Endothelial cell (in vitro differentiated cells): ENCODE data around the gene VAX1. TPM values are rescaled to one million over a fixed set of nuclear protein-coding genes. Genes with fewer than 3 reads are reported as not detected.
"Not testable (repeated sequence)": the region's sequence is repeated elsewhere in the genome, so short reads cannot be mapped to it uniquely, and the experiment has no call there.

Experiments used
- DNase-seq: peaks from one replicate; pipeline ENCODE4 v3.0.0; 2021; ENCODE audit warnings: low spot score
- H3K27ac Mint-ChIP-seq: one replicate; pipeline ENCODE4 v1.8.0; 2021; ENCODE audit warnings: mixed read lengths, inconsistent platforms; ENCODE audit not compliant: unreplicated experiment
- H3K27me3 Mint-ChIP-seq: one replicate; pipeline ENCODE4 v1.8.0; 2021; ENCODE audit warnings: mild to moderate bottlenecking, moderate library complexity, mixed read lengths, inconsistent platforms; ENCODE audit not compliant: unreplicated experiment
- H3K36me3 Mint-ChIP-seq: one replicate; pipeline ENCODE4 v1.8.0; 2021; ENCODE audit warnings: mild to moderate bottlenecking, low read depth, mixed read lengths, inconsistent platforms; ENCODE audit not compliant: unreplicated experiment
- H3K4me1 Mint-ChIP-seq: one replicate; pipeline ENCODE4 v1.8.0; 2021; ENCODE audit warnings: mild to moderate bottlenecking, mixed read lengths, inconsistent platforms; ENCODE audit not compliant: unreplicated experiment
- H3K4me3 Mint-ChIP-seq: one replicate; pipeline ENCODE4 v1.8.0; 2021; ENCODE audit warnings: mild to moderate bottlenecking, mixed read lengths, inconsistent platforms; ENCODE audit not compliant: unreplicated experiment
- H3K9me3 Mint-ChIP-seq: one replicate; pipeline ENCODE4 v1.8.0; 2021; ENCODE audit warnings: mixed read lengths, inconsistent platforms; ENCODE audit not compliant: unreplicated experiment
- CTCF ChIP-seq: fragments of 200-600 bp; sonication (generic); IDR thresholded peaks from one replicate; pipeline ENCODE4 v1.5.0; 2021; ENCODE audit warnings: antibody characterized with exemption; ENCODE audit not compliant: unreplicated experiment
- long read RNA-seq: library from polyadenylated mRNA; unstranded; transcript quantifications from one replicate; pipeline ENCODE4 v2.0.0, GENCODE V29; 2020; ENCODE audit not compliant: unreplicated experiment
- total RNA-seq: library from RNA; stranded (reverse); fragmentation: NEBNext Ultra II Directional; extraction: Animal tissue kit (Norgen Biotek cat#: 25700); gene quantifications from one replicate; pipeline ENCODE4 v1.2.1, GENCODE V29; 2021; ENCODE audit not compliant: unreplicated experiment

VAX1 gene, protein sequence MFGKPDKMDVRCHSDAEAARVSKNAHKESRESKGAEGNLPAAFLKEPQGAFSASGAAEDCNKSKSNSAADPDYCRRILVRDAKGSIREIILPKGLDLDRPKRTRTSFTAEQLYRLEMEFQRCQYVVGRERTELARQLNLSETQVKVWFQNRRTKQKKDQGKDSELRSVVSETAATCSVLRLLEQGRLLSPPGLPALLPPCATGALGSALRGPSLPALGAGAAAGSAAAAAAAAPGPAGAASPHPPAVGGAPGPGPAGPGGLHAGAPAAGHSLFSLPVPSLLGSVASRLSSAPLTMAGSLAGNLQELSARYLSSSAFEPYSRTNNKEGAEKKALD
- total RNA-seq, result 26.3 TPM
- long read RNA-seq, partial matches to known transcripts, result 0 of 2 reads
- long read RNA-seq, other reads (novel, unspliced or antisense), result 2 of 2 reads

GRCh38 chr10:117137911-117138642 lies at the start of gene VAX1:
VAX1 (minus strand) TSS chr10:117138270; CDS start chr10:117138056, 214 bp downstream.
- peaks cover 41% of the 10 kb centered on the region for H3K4me1 Mint-ChIP-seq
- H3K27me3 Mint-ChIP-seq, result peaks cover 26% of the 10 kb centered on the region
- peaks cover 17% of the 10 kb centered on the region for H3K36me3 Mint-ChIP-seq
- peak; percentile 52 for DNase-seq
- peak within 1 kb of the TSS; percentile 97 for H3K27ac Mint-ChIP-seq
- no peaks in the 10 kb centered on the region for H3K9me3 Mint-ChIP-seq
- TF ChIP-seq CTCF, result no peak
- peak within 1 kb of the TSS; percentile 99 for H3K4me3 Mint-ChIP-seq

GRCh38 chr10:117186832-117187615 lies 49.0 kb upstream of the VAX1 start:
- no peak overlapping the region for H3K4me3 Mint-ChIP-seq
- H3K4me1 Mint-ChIP-seq, result peaks cover 22% of the 10 kb centered on the region
- peak overlapping the region; percentile 50 for H3K27ac Mint-ChIP-seq
- no peaks in the 10 kb centered on the region for H3K36me3 Mint-ChIP-seq
- no peaks in the 10 kb centered on the region for H3K27me3 Mint-ChIP-seq
- H3K9me3 Mint-ChIP-seq, result no peaks in the 10 kb centered on the region
- no peak for DNase-seq
- no peak for TF ChIP-seq CTCF

DNA sequence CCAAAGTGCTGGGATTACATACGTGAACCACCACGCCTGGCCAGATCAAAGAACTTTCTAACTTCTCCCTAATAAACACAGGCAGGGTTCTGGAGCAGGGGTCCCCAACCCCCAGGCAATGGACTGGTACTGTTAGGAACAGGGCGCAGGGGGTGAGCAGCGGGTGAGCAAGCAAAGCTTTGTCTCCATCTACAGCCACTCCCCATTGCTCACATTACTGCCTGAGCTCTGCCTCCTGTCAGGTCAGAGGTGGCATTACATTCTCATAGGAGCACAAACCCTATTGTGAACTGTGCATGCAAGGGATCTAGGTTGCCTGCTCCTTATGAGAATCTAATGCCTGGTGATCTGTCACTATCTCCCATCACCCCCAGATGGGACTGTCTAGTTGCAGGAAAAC lies 47.7 kb upstream of the VAX1 start:
- H3K36me3 Mint-ChIP-seq, DNase-seq, H3K9me3 Mint-ChIP-seq, H3K4me3 Mint-ChIP-seq, H3K27ac Mint-ChIP-seq, H3K27me3 Mint-ChIP-seq: not testable (repeated sequence)
- H3K4me1 Mint-ChIP-seq, result peaks cover 22% of the 10 kb centered on the region

DNA sequence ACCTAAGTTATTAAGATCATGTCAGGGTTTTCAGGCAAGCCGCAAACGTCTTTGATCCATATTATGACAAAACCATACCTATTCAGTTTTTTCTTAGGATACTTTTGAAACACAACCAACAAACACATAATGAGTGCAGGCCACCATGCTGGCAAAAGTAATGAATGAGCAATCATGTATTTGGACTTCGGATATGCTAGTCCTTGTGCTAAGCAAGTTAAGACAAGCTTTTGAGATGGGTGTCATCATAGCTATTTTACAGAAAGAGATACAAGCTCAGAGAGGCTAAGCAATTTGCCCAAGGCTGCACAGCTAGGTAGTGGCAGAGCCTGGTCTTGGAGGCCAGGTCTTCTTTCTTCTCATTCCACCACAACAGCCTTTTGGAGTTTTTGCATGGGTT lies 46.8 kb upstream of the VAX1 start:
- H3K4me3 Mint-ChIP-seq, result no peak overlapping the region
- H3K27ac Mint-ChIP-seq, result no peak overlapping the region
- no peak for TF ChIP-seq CTCF
- peaks cover 22% of the 10 kb centered on the region for H3K4me1 Mint-ChIP-seq
- no peaks in the 10 kb centered on the region for H3K9me3 Mint-ChIP-seq
- DNase-seq, result no peak
- H3K27me3 Mint-ChIP-seq, result peaks cover 3% of the 10 kb centered on the region
- no peaks in the 10 kb centered on the region for H3K36me3 Mint-ChIP-seq

DNA sequence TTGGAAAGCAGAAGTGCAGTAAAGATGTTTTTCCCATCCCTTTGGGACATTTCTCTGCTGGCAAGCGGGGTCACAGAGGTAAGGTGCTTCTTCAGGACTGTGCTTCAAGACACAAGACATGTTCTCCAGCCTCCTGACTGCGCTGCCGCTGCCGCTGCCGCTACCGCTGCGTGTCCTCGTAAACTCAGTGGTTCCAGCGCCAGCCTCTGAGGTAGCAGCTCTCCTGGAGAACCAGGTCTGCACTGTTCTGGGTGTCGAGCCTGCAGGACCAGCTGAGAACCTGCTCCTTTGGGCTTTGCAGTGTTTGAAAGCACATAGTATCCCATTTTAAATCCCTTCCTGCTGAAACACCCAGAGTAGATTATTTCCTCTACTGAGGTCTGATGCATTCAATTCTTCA lies 46.2 kb upstream of the VAX1 start:
- H3K27me3 Mint-ChIP-seq, result peaks cover 3% of the 10 kb centered on the region
- DNase-seq, result no peak
- H3K36me3 Mint-ChIP-seq, result no peaks in the 10 kb centered on the region
- no peaks in the 10 kb centered on the region for H3K9me3 Mint-ChIP-seq
- no peak for TF ChIP-seq CTCF
- H3K4me1 Mint-ChIP-seq, result peaks cover 22% of the 10 kb centered on the region
- no peak overlapping the region for H3K27ac Mint-ChIP-seq
- H3K4me3 Mint-ChIP-seq, result no peak overlapping the region
